SK-N-MC (cell line): ENCODE measurements around the gene PC.

Source experiments
- DNase-seq: peaks from one replicate; pipeline ENCODE4 v3.0.0-alpha.2; 2011; ENCODE audit warnings: low read depth, low spot score
- H3K27ac ChIP-seq: fragments of 200-600 bp; sonication (generic); 2 replicates; pipeline ENCODE4 v1.5.1; 2016; ENCODE audit warnings: mixed run types
- H3K36me3 ChIP-seq: fragments of 200-600 bp; sonication (generic); 2 replicates; pipeline ENCODE4 v1.6.1; 2017; ENCODE audit warnings: antibody characterized with exemption, low read length, mixed read lengths; ENCODE audit not compliant: insufficient read depth
- H3K4me3 ChIP-seq: fragments of 200-600 bp; sonication (generic); 2 replicates; pipeline ENCODE4 v1.5.1; 2016
- H3K9ac ChIP-seq: fragments of 200-600 bp; sonication (generic); 2 replicates; pipeline ENCODE4 v1.8.0; 2017; ENCODE audit warnings: mixed run types, mixed read lengths; ENCODE audit not compliant: insufficient read length
- H3K9me3 ChIP-seq: fragments of 200-600 bp; sonication (generic); 2 replicates; pipeline ENCODE4 v1.6.1; 2017; ENCODE audit warnings: low read depth, mild to moderate bottlenecking, antibody characterized with exemption, low read length, moderate library complexity, mixed read lengths
- EZH2 ChIP-seq: fragments of 200-600 bp; sonication (generic); IDR thresholded peaks from one replicate; pipeline ENCODE4 v1.6.1; 2017; ENCODE audit warnings: antibody characterized with exemption
- FOXP2 ChIP-seq: optimal IDR thresholded peaks from 2 replicates; pipeline ENCODE3; 2011; ENCODE audit warnings: mild to moderate bottlenecking, moderate library complexity; ENCODE audit not compliant: insufficient read depth; ENCODE audit errors: extremely low read length, control extremely low read depth
- POLR2AphosphoS5 ChIP-seq: IDR thresholded peaks from 2 replicates; pipeline ENCODE4 v1.6.1; 2012; ENCODE audit warnings: mild to moderate bottlenecking, low read depth, low read length, borderline replicate concordance

The PC gene

DNA sequence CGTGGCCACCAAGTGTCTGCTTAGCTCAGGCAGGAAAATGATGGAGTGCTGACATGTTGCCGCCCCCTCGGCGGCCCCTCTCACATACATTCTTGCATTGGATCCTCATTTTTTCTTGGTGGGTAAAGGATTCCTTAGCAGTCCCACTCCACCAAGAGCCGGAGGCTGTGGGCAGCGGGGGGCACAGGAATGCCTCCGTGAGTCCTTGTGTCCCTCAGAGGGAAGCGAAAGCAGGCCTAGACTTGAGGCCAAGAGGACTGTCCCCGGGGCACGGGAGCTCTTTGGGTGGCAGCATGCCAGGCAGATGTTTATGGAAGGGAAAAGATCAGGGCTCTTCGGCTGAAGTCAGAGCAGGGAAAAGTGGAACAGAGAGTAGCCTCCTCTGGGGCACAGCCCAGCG lies 79.7 kb downstream of the PC start:
- no peaks in the 10 kb centered on the region for H3K9me3 ChIP-seq
- H3K4me3 ChIP-seq = no peak overlapping the region
- TF ChIP-seq FOXP2 (no peak), POLR2AphosphoS5 (no peak)
- no peak overlapping the region for H3K27ac ChIP-seq
- no peak for DNase-seq
- H3K36me3 ChIP-seq = no peaks in the 10 kb centered on the region
- no peak overlapping the region for H3K9ac ChIP-seq

DNA sequence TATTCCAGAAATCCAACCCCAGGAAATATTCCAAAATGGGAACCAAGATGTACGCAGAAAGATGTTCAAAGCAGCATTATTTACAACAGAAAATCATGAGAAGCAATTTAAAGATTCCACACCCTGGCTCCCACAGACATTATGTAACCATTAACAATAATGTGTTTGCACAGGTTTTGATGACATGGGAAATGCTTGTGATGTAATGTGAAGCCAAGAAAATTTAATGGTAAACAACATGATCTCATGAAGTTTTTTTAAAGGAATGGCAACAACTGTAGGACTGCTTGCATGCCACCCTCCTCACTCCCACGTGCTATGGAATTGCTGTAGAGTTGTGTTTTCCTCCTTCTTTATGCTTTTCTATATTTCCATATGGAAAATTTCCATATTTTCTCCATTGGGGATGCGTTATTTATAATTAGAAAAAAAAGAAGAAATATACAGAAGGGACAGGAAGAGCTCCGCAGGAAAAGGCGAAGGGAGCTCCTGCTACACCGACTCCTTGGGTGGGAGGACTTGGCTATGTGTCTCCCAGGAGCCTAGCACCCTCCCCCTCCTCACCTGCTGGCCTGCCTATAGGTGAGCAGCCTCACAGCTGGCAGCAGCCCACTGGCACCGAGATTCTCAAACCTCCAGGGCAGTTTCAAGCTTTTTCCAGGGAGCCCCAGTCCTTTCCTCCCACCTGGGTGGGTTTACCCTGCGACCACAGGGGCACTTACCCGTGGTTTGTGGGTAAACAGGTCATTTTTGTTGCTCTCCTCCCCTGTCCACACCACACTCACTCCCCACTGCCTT lies 80.4 kb downstream of the PC start:
- Histone ChIP-seq H3K9ac (no peak overlapping the region), H3K9me3 (no peaks in the 10 kb centered on the region), H3K36me3 (no peaks in the 10 kb centered on the region), H3K4me3 (no peak overlapping the region), H3K27ac (no peak overlapping the region)
- TF ChIP-seq EZH2 = no peak
- TF ChIP-seq POLR2AphosphoS5 = no peak
- TF ChIP-seq FOXP2 = no peak
- no peak for DNase-seq

DNA sequence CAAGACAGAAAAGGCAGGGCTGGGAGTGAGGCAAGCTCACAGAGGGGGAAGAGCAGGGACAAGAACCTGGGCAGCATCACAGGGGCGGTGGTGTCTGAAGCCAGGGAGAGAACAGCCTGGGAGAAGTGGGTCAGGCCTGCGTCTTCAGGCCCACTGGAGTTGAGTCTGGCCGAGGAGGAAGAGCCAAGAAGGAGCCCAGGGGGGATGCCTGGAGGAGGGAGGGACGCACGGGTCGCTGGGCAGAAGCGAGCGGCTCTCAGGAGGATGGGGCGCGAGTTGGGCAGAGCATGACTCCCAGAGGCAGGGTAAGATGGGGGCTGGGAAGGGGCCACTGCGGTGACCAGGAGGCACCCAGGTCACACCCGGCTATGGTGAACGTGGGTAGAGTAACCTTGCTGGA lies 82.8 kb downstream of the PC start:
- TF ChIP-seq FOXP2 = no peak
- no peak for TF ChIP-seq EZH2
- TF ChIP-seq POLR2AphosphoS5 = no peak
- Histone ChIP-seq H3K9ac (no peak overlapping the region), H3K36me3 (no peaks in the 10 kb centered on the region; the same call in 1 of the 2 replicates), H3K9me3 (no peaks in the 10 kb centered on the region), H3K4me3 (no peak overlapping the region), H3K27ac (no peak overlapping the region)
- no peak for DNase-seq

DNA sequence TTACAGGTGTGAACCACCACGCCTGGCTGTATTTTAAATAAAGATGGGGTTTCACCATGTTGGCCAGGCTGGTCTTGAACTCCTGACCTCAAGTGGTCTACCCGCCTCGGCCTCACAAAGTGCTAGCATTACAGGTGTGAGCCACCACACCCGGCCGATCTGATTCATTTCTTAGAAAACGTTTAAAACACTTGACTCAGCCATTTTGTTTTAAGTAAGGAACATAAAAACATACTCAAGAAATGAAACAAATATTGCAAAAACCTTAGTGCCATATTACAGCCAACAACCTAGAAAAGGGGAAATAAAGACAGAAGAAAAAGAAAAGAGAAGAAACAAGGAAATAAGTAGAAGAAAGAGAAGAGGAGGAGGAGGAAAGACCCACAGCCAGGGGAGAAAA lies 84.0 kb downstream of the PC start:
- no peak for TF ChIP-seq EZH2
- TF ChIP-seq FOXP2 = no peak
- no peak for TF ChIP-seq POLR2AphosphoS5
- no peaks in the 10 kb centered on the region for H3K9me3 ChIP-seq
- H3K36me3 ChIP-seq = no peaks in the 10 kb centered on the region; the same call in 1 of the 2 replicates
- no peak overlapping the region for H3K4me3 ChIP-seq
- H3K9ac ChIP-seq = no peak overlapping the region
- no peak overlapping the region for H3K27ac ChIP-seq
- no peak for DNase-seq

DNA sequence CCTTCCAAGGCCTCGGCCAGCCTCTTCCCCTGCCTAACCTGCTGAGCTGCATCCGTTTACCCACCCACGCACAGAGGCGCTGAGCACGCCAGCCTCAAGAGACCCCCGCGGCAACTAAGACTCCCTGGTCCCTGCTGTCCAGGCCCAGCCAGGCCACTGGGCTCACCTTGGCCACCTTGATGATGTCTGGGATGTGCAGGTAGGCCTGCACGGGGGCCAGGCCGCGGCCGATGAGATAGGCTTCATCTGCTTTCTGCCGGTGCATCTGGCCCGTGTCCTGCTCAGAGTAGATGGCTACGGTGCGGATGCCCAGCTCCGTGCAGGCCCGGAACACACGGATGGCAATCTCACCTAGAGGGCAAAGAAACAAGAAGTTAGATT lies 86.7 kb downstream of the PC start:
- Histone ChIP-seq H3K27ac (no peak overlapping the region), H3K9me3 (no peaks in the 10 kb centered on the region), H3K4me3 (no peak overlapping the region), H3K9ac (no peak overlapping the region), H3K36me3 (no peaks in the 10 kb centered on the region; the same call in 1 of the 2 replicates)
- DNase-seq = no peak
- no peak for TF ChIP-seq EZH2

DNA sequence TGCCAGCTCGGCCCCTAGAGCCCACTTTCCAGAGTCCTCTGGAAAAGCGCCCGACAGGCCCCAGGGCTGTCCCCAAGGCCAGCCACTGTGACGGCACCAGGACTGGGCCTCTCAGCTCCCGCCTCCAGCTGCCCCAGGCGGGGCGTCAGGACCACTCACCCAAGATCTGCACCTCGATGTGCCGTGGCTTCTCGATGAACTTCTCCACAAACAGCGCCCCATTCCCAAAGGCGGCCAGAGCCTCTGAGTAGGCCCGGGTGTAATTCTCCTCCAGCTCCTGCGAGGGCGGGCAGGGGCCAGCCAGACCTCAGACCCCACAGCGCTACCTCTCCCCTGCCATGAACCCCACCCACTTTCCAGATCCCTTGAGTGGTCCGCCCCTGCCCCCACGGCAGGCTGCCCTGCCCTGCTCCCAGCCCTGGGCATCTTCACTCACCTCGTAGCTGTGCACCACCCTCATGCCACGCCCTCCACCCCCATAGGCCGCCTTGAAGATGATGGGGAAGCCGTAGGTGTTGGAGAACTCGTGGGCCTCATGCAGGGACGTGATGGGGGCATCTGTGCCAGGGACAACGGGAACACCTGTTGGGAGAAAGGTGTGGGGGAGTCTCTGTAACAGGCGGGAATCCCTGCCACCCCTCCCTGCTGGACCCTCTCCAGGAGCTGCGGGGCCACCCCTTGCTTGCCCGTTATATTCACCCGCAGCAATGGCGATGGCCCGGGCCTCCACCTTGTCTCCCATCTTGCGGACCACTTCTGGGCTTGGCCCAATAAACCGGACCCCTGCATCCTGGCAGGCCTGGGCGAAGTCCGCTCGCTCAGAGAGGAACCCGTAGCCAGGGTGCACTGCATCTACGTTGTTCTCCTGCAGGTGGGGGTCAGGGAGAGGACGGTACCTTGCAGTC lies 87.3 kb downstream of the PC start:
- TF ChIP-seq POLR2AphosphoS5 = no peak
- TF ChIP-seq FOXP2 = no peak
- no peak for TF ChIP-seq EZH2
- Histone ChIP-seq H3K4me3 (no peak overlapping the region), H3K9me3 (no peaks in the 10 kb centered on the region), H3K9ac (no peak overlapping the region), H3K36me3 (no peaks in the 10 kb centered on the region; the same call in 1 of the 2 replicates), H3K27ac (no peak overlapping the region)
- DNase-seq = no peak

DNA sequence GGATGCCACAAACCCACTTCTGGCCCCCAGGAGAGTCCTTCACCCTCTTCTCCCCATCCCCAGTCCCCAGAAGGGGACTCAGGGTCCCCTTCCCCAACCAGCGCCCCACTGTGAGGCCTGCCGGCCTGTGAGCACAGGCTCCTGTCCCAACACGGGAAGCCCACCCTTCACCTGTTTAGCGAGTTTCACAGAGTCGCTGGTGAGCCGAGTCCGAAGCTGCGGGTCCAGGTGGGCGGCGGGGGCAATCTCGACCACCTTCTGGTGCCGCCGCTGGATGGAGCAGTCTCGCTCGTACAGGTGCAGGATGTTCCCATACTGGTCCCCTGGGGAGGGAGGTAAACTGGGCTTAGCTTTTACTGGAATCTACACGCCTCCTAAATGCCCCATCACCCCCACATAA lies 88.1 kb downstream of the PC start:
- Histone ChIP-seq H3K9me3 (no peaks in the 10 kb centered on the region), H3K36me3 (no peaks in the 10 kb centered on the region; the same call in 1 of the 2 replicates), H3K4me3 (no peak overlapping the region), H3K27ac (no peak overlapping the region), H3K9ac (no peak overlapping the region)
- TF ChIP-seq POLR2AphosphoS5 (no peak), EZH2 (no peak), FOXP2 (no peak)
- DNase-seq = no peak

DNA sequence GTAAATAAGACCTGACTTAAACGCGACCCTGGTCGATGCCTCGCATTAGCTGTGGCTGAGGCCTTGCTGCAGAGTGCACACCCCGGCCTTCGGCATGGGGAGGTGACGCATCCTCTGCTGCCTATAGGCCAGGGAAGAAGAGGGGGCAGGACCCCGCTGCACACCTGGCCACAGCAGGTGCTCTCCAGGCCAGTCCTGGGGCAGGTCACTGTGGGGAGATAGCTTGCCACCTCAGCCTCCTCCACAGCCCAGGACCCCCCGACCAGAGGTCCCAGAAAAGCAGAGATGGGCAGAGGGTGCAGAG lies 88.7 kb downstream of the PC start:
- TF ChIP-seq POLR2AphosphoS5 (no peak), FOXP2 (no peak)

More for the DNA sequence above, 88.7 kb downstream of the PC start:
- no peak overlapping the region for H3K4me3 ChIP-seq
- no peak overlapping the region for H3K27ac ChIP-seq
- H3K9ac ChIP-seq = no peak overlapping the region
- DNase-seq = no peak
- no peaks in the 10 kb centered on the region; the same call in 1 of the 2 replicates for H3K36me3 ChIP-seq
- H3K9me3 ChIP-seq = no peaks in the 10 kb centered on the region
